ENCODE results near the gene OBP2A.
"Not testable (repeated sequence)": the region's sequence is repeated elsewhere in the genome, so short reads cannot be mapped to it uniquely, and the experiment has no call there.

Gene OBP2A

DNA sequence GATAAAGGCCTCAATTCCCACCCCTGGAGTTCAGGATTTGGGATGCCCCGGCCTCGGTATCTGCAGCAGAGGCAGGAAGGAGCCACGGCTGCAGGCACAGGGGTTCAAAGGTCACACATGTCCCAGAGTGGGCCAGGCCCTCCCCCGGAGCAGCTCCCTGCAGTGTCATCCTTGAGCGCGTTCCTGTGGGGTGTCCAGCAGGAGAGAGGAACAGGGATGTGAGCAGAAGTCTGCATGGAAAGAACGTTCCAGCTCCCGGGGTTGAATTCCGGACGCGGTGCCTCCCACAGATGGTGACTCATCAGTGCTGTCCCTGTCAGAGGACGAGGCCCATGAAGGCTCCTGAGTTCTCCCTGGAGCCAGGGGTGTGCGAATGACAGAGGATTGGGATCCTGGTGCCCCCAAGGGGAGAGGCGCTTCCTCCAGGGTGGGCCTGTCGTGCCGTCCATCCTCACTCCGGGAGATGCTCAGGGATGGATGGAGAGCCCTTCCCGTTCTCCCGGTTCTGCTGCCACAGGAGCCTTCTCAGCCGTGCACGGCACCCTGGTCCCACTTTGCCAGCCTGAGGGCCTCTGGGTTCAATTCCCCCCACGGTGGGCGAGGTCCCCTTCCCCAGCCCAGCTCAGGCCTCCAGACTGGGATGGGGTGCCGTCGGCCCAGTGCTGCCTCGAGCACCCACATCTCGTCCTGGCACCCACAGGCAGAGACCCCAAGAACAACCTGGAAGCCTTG is 21.6 kb upstream of the OBP2A start:
- no peak overlapping the region for H3K27ac ChIP-seq
- no peak overlapping the region for H3K4me3 ChIP-seq (ENCODE audit: low read depth, low read length)
- H3K27me3 ChIP-seq (ENCODE audit: control insufficient read depth, insufficient read depth, low read length) = no peaks in the 10 kb centered on the region

DNA sequence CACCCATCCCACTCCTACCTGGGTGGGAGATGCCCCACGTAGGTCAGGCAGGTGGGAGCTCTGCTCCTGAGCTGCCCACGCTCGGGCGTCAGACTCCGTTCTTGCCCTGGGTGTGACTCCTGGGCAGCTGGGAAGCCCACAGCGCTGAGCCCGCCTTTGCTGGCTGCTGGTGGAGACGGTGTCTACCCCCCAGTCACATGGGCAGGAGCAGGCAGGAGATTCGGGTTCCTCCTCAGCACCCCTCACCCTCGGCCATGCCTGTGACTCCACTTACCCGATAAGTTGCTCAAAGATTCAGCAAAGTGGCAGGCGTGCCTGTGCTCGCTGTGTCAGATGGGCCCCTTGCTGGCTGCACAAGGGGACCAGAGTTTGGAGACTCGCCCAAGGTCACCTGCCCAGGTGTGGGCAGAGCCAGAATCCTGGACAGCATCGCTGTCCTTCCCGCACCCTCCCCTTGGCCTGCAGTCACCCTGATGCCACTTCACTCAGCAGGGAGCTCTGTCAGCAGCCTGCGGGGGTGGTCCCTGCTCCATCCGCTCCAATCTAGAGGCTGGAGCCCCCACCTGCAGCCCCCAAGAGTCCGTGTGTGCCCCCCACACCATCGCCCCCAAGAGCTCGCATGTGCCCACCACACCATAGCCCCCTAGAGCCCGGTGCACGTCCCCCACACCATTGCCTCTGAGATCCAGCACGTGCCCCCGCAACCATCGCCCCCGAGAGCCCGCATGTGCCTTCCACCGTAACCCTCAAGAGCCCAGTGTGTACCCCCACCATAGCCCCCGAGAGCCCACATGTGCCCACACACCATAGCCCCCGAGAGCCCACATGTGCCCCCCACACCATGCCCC is 20.5 kb upstream of the OBP2A start:
- TF ChIP-seq, protein P1, sequence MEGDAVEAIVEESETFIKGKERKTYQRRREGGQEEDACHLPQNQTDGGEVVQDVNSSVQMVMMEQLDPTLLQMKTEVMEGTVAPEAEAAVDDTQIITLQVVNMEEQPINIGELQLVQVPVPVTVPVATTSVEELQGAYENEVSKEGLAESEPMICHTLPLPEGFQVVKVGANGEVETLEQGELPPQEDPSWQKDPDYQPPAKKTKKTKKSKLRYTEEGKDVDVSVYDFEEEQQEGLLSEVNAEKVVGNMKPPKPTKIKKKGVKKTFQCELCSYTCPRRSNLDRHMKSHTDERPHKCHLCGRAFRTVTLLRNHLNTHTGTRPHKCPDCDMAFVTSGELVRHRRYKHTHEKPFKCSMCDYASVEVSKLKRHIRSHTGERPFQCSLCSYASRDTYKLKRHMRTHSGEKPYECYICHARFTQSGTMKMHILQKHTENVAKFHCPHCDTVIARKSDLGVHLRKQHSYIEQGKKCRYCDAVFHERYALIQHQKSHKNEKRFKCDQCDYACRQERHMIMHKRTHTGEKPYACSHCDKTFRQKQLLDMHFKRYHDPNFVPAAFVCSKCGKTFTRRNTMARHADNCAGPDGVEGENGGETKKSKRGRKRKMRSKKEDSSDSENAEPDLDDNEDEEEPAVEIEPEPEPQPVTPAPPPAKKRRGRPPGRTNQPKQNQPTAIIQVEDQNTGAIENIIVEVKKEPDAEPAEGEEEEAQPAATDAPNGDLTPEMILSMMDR (IDR thresholded peaks at IDR 0.05) = no peak
- no peak overlapping the region for H2AFZ ChIP-seq
- H3K27me3 ChIP-seq (ENCODE audit: control insufficient read depth, insufficient read depth, low read length) = no peaks in the 10 kb centered on the region

More for the DNA sequence above, 21.6 kb upstream of the OBP2A start:
- TF ChIP-seq, protein P1 (IDR thresholded peaks at IDR 0.05) = no peak
- H3K36me3 ChIP-seq (ENCODE audit: control insufficient read depth, insufficient read depth, low read length) = no peaks in the 10 kb centered on the region
- H3K9me3 ChIP-seq (ENCODE audit: control insufficient read depth, low read length) = no peaks in the 10 kb centered on the region
- H3K4me2 ChIP-seq (ENCODE audit: low read length) = no peak overlapping the region
- no peak overlapping the region for H3K9ac ChIP-seq
- H2AFZ ChIP-seq = no peak overlapping the region
- H3K79me2 ChIP-seq = no peaks in the 10 kb centered on the region
- H3K4me1 ChIP-seq = no peaks in the 10 kb centered on the region

DNA sequence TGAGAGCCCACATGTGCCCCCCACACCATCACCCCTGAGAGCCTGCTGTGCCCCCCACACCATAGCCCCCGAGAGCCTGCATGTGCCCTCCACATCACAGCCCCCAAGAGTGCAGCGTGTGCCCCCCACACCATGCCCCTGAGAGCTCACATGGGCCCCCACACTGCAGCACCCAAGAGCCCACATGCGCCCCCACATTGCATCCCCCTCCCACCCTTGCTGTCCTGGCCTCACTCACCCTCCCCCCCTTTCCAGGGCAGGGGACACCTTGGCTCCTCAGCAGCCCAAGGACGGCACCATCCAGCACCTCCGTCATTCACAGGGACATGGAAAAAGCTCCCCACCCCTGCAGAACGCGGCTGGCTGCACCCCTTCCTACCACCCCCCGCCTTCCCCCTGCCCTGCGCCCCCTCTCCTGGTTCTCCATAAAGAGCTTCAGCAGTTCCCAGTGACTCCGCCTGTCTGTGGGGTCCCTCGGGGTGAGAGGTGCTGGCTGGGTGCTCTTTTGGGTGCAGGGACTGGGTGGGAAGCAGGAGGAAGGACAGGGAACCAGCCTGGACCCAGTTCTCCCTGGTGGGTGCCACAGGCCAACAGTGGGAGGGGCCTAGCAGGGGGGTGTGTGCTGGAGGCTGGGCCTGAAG is 19.7 kb upstream of the OBP2A start:
- TF ChIP-seq, protein P1 (IDR thresholded peaks at IDR 0.05) = no peak
- no peaks in the 10 kb centered on the region for H3K36me3 ChIP-seq (ENCODE audit: control insufficient read depth, insufficient read depth, low read length)
- no peaks in the 10 kb centered on the region for H3K9me3 ChIP-seq (ENCODE audit: control insufficient read depth, low read length)
- H3K27me3 ChIP-seq (ENCODE audit: control insufficient read depth, insufficient read depth, low read length) = no peaks in the 10 kb centered on the region
- no peaks in the 10 kb centered on the region for H3K4me1 ChIP-seq
- H3K4me3 ChIP-seq (ENCODE audit: low read depth, low read length) = no peak overlapping the region
- H3K4me2 ChIP-seq (ENCODE audit: low read length) = no peak overlapping the region
- H3K79me2 ChIP-seq = no peaks in the 10 kb centered on the region
- H2AFZ ChIP-seq = no peak overlapping the region
- no peak overlapping the region for H3K9ac ChIP-seq
- H3K27ac ChIP-seq = no peak overlapping the region

More for the DNA sequence above, 20.5 kb upstream of the OBP2A start:
- H3K36me3 ChIP-seq (ENCODE audit: control insufficient read depth, insufficient read depth, low read length) = no peaks in the 10 kb centered on the region
- H3K4me1 ChIP-seq = no peaks in the 10 kb centered on the region
- no peak overlapping the region for H3K27ac ChIP-seq
- H3K4me3 ChIP-seq (ENCODE audit: low read depth, low read length) = no peak overlapping the region
- no peak overlapping the region for H3K4me2 ChIP-seq (ENCODE audit: low read length)
- no peak overlapping the region for H3K9ac ChIP-seq
- H3K79me2 ChIP-seq = no peaks in the 10 kb centered on the region
- no peaks in the 10 kb centered on the region for H3K9me3 ChIP-seq (ENCODE audit: control insufficient read depth, low read length)

DNA sequence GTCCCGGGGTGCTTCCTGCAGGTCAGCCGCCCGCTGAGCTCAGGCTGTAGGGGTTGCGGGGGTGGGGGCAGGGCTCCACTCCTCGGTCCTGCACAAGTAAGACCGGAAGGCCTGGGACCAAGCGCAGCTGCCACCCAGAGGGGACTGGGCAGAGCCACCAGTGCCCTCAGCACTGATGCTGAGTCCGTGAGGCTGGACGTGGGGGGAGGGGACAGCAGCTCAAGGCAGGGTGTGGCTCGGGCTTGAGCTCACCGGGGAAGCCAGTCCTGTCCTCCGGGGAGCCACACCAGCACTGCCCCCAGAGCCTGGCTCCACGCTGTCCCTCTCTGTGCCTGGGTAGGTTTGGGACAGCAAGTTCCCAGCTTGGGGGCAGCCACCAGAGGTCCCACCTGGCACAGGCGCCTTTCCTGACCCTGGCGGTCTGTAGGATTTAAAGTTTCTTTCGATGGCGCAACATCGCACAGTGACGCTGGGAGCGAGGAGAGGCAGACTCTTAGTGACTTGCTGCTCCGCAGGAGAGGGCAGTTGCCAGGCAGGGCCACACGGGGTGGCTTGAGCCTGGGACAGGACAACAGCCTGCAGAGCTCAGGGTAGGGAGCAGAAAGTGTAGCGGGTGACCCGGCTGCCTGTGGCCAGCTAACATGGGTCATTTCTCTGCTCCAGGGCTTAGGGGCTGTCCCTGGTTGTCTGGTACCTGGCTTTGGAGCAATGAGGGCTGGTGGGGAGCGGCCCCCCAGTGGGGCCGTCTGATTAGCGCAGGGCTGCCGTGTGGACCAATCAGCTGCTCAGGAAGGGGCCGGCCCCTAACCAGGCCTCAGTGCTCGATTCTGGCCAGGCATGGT is 19.0 kb upstream of the OBP2A start:
- H3K9ac ChIP-seq = no peak overlapping the region
- H3K4me3 ChIP-seq (ENCODE audit: low read depth, low read length) = no peak overlapping the region
- H3K4me1 ChIP-seq = no peaks in the 10 kb centered on the region
- H3K36me3 ChIP-seq (ENCODE audit: control insufficient read depth, insufficient read depth, low read length) = no peaks in the 10 kb centered on the region
- no peak overlapping the region for H2AFZ ChIP-seq
- no peaks in the 10 kb centered on the region for H3K9me3 ChIP-seq (ENCODE audit: control insufficient read depth, low read length)
- TF ChIP-seq, protein P1 (IDR thresholded peaks at IDR 0.05) = no peak
- H3K79me2 ChIP-seq = no peaks in the 10 kb centered on the region
- no peaks in the 10 kb centered on the region for H3K27me3 ChIP-seq (ENCODE audit: control insufficient read depth, insufficient read depth, low read length)
- no peak overlapping the region for H3K4me2 ChIP-seq (ENCODE audit: low read length)
- H3K27ac ChIP-seq = no peak overlapping the region

DNA sequence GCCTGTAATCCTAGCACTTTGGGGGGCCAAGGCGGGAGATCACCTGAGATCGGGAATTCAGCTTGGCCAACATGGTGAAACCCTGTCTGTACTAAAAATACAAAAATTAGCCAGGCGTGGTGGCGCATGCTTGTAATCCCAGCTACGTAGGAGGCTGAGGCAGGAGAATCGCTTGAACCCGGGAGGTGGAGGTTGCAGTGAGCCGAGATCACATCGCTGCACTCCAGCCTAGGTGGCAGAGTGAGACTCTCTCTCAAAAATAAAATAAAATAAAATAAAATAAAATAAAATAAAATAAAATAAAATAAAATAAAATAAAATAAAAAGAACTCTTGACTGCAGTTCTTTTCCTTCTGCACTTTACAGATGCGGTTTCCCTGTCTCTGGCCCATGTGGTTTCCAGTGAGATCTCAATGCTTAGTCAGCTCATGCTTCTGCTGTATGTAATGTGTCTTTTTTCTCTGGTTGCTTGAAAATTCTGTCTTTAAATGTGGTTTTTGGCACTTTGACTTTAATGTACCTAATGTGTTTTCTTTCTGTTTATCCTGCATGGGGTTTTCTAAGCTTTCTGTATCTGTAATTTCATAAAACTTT is 17.0 kb upstream of the OBP2A start:
- H3K36me3 ChIP-seq (ENCODE audit: control insufficient read depth, insufficient read depth, low read length); H3K9ac ChIP-seq; H3K4me1 ChIP-seq; H3K9me3 ChIP-seq (ENCODE audit: control insufficient read depth, low read length); H3K4me2 ChIP-seq (ENCODE audit: low read length); H3K4me3 ChIP-seq (ENCODE audit: low read depth, low read length); H3K27ac ChIP-seq; H3K27me3 ChIP-seq (ENCODE audit: control insufficient read depth, insufficient read depth, low read length); H2AFZ ChIP-seq; H3K79me2 ChIP-seq: not testable (repeated sequence)
